Stomach smooth muscle (tissue), 2 donors: ENCODE results near the gene KAT6B.

Experiments used
- H3K27ac ChIP-seq: one replicate; pipeline ENCODE4 v1.7.0; 2013; ENCODE audit warnings: mild to moderate bottlenecking, low read length, inconsistent platforms
- H3K27me3 ChIP-seq, 2 donors: one replicate each; pipeline ENCODE4 v1.7.0; 2013; ENCODE audit warnings: low read length in 2 of 2; ENCODE audit not compliant: insufficient read depth in 2 of 2, control insufficient read depth in 1 of 2
- H3K36me3 ChIP-seq, 2 donors: one replicate each; pipeline ENCODE4 v1.7.0; 2013; ENCODE audit warnings: low read length in 2 of 2; ENCODE audit not compliant: control insufficient read depth in 2 of 2, insufficient read depth in 2 of 2
- H3K4me1 ChIP-seq: one replicate; pipeline ENCODE4 v1.7.0; 2013; ENCODE audit warnings: low read length; ENCODE audit not compliant: control insufficient read depth, insufficient read depth
- H3K4me3 ChIP-seq, 2 donors: one replicate each; pipeline ENCODE4 v1.7.0; 2013; ENCODE audit warnings: low read length in 2 of 2
- H3K9ac ChIP-seq, 2 donors: one replicate each; pipeline ENCODE4 v1.7.0; 2013; ENCODE audit warnings: low read length in 2 of 2, mild to moderate bottlenecking in 1 of 2
- H3K9me3 ChIP-seq, 2 donors: one replicate each; pipeline ENCODE4 v1.7.0; 2013; ENCODE audit warnings: low read length in 2 of 2; ENCODE audit not compliant: control insufficient read depth in 2 of 2
- donor health status: healthy.
- donor health status: Pancreatic carcinoma.

KAT6B gene

GRCh38 chr10:75068523-75068922, 242.1 kb downstream of the KAT6B start:
- Histone ChIP-seq H3K27me3 (no peaks in the 10 kb centered on the region), H3K27ac (no peak overlapping the region), H3K36me3 (no peaks in the 10 kb centered on the region), H3K4me1 (peaks cover 4% of the 10 kb centered on the region), H3K4me3 (no peak overlapping the region), H3K9ac (no peak overlapping the region), H3K9me3 (no peaks in the 10 kb centered on the region)

- Histone ChIP-seq H3K27ac (no peak overlapping the region), H3K9ac (no peak overlapping the region), H3K9me3 (no peaks in the 10 kb centered on the region), H3K27me3 (no peaks in the 10 kb centered on the region), H3K36me3 (no peaks in the 10 kb centered on the region), H3K4me1 (no peaks in the 10 kb centered on the region), H3K4me3 (no peak overlapping the region)
These were observed 244.1 kb downstream of the KAT6B start for GRCh38 chr10:75070476-75070875.

DNA sequence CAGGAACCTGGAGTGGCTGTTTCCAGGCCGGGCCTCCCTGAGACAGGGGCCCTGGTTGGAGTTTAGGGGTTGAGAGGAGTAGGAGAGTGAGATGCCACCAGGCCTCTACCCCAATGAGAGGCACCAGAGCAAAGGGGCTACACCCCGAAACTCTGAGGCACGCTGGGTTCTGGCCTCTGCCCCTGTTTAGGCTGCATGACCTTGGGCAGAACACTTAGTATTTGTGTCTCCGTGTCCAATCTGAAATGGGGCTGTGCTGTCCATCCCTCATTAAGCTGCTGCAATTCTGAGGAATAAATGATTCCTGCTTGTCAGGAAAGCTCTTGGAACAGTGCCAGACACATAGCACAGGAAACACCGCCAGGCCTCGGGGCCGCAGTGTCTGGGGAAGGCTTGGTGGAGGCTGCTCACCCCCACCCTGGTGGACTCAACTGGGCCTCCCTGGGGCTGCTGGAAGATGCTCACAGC, 244.6 kb downstream of the KAT6B start:
- no peak overlapping the region for H3K27ac ChIP-seq
- no peaks in the 10 kb centered on the region for H3K27me3 ChIP-seq
- H3K4me1 ChIP-seq: no peaks in the 10 kb centered on the region
- no peak overlapping the region for H3K4me3 ChIP-seq
- no peaks in the 10 kb centered on the region for H3K36me3 ChIP-seq
- H3K9me3 ChIP-seq: no peaks in the 10 kb centered on the region
- H3K9ac ChIP-seq: no peak overlapping the region

DNA sequence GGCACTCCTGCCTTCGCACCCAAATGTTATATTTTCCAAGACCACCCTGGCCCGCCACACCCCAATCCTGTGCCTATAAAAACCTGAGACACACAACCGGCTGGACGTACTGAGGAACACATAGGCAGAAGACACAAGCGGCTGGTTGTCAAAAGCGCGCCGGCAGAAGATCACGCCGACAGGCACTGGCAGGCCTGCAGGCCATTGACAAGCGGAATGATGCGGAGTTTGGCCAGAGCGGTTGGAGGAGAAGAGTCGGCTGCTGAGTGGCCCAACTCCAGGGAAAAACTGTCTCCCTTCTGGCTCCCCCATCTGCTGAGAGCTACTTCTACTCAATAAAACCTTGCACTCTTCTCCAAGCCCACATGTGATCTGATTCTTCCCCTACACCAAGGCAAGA, 245.4 kb downstream of the KAT6B start:
- H3K9ac ChIP-seq: no peak overlapping the region
- no peak overlapping the region for H3K27ac ChIP-seq
- no peaks in the 10 kb centered on the region for H3K4me1 ChIP-seq
- H3K9me3 ChIP-seq: no peaks in the 10 kb centered on the region
- no peaks in the 10 kb centered on the region for H3K36me3 ChIP-seq
- H3K4me3 ChIP-seq: no peak overlapping the region
- H3K27me3 ChIP-seq: no peaks in the 10 kb centered on the region

DNA sequence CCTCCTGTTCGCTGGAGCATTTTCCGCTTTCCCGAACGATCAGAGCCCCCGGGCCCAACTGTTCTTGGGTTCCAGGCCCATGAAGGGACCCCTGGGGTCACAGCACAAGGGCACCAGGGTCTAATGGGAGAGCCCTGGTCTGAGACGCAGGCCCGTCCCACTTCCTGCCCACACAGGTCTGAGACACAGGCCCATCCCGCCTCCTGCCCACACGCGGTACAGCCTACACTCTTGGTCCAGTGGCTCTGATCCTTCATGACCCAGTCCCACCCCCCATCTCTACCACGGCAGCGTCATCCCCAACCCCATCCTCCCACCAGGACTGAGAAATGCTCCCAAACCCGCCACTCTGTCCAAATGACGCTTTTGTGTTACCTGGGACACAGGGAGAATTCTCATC, 246.3 kb downstream of the KAT6B start:
- H3K9me3 ChIP-seq: no peaks in the 10 kb centered on the region
- no peak overlapping the region for H3K27ac ChIP-seq
- H3K4me1 ChIP-seq: no peaks in the 10 kb centered on the region
- no peaks in the 10 kb centered on the region for H3K36me3 ChIP-seq
- no peaks in the 10 kb centered on the region for H3K27me3 ChIP-seq
- no peak overlapping the region for H3K9ac ChIP-seq
- no peak overlapping the region for H3K4me3 ChIP-seq

DNA sequence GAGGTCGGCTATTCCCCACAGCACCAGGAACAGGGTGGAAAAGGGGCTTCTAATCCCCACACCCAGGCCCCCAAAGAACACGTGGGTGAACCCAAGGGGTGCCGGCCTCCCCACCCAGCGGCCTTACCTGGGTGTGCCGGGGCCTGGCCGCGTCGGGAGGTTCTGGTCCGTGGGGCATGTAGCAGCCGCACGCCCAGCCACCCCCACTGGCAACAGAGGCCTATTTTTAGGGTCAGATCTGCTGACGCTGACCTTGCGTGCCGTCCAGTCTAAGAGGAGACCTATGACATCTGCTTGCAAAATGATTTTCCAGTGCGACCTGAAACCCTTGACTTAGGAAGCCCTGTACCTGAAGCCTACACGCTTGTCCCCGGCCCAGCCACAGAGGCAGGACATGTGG, 247.0 kb downstream of the KAT6B start:
- Histone ChIP-seq H3K4me1 (no peaks in the 10 kb centered on the region), H3K27ac (no peak overlapping the region), H3K9ac (no peak overlapping the region), H3K27me3 (no peaks in the 10 kb centered on the region), H3K36me3 (no peaks in the 10 kb centered on the region), H3K9me3 (no peaks in the 10 kb centered on the region), H3K4me3 (no peak overlapping the region)

DNA sequence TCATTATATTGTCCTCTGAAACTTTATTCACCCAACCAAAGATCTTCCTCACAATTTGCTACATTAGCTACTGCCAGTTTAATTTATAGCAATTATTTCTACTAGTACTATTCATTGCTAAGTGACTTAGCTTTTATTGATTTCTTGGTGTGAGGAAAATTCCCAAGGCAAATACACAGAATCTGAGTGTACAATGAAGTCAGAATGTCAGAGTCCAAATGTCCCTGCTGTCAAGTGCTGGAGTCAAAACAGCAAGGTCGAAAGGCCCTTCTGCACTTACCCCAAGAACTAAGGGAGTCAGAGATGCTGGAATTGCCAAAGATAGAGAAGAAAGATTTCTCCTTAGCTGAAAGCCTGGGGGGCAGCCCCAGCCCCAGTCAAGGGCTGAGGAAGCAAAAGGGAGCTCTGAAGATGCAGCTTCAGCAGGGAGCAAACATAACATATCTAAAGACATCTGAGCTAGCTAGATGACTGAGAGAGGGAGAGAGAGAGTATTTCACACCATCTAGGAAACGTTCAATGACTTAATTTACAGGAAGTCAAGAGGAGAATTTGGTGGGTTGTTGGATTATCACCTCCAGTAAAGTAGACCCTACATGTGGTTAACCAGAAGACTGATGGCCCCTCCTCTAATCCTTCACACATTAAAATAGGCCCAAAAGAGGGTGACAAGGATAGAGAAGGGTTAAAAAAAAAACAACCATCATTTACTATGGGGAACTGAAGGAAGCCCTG, 248.5 kb downstream of the KAT6B start:
- Histone ChIP-seq H3K36me3 (no peaks in the 10 kb centered on the region), H3K9me3 (no peaks in the 10 kb centered on the region), H3K9ac (no peak overlapping the region), H3K27me3 (no peaks in the 10 kb centered on the region), H3K27ac (no peak overlapping the region), H3K4me3 (no peak overlapping the region), H3K4me1 (no peaks in the 10 kb centered on the region)

GRCh38 chr10:75076348-75076747, 249.9 kb downstream of the KAT6B start:
- Histone ChIP-seq H3K4me1 (no peaks in the 10 kb centered on the region), H3K9ac (no peak overlapping the region), H3K36me3 (no peaks in the 10 kb centered on the region), H3K9me3 (peaks cover 1 to 2% of the 10 kb centered on the region in 2 donors), H3K27ac (no peak overlapping the region), H3K4me3 (no peak overlapping the region), H3K27me3 (no peaks in the 10 kb centered on the region)

- peaks cover 5 to 9% of the 10 kb centered on the region in 2 donors for H3K9me3 ChIP-seq
- no peaks in the 10 kb centered on the region for H3K4me1 ChIP-seq
- H3K27ac ChIP-seq: no peak overlapping the region
- H3K27me3 ChIP-seq: no peaks in the 10 kb centered on the region
- no peak overlapping the region for H3K9ac ChIP-seq
- no peaks in the 10 kb centered on the region for H3K36me3 ChIP-seq
- H3K4me3 ChIP-seq: no peak overlapping the region
These were observed 253.2 kb downstream of the KAT6B start for GRCh38 chr10:75079436-75080083.

DNA sequence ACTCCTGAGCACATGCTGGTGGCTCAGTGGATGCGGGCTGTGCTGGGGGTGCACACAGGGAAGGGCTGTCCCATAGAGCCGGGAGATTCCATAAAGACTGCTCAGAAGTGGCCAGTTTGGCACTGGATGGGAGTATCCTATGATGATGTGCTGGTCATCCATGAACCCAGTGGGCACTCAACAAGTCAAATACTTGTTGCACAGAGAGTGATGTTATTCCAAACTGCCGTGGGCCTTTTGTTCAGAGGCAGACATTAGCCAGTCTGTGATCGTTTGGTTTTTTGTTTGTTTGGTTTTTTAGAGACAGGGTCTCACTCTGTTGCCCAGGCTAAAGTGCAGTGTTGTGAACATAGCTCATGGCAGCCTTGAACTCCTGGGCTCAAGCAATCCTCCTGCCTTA, 254.2 kb downstream of the KAT6B start:
- Histone ChIP-seq H3K27ac (no peak overlapping the region), H3K9ac (no peak overlapping the region), H3K9me3 (peaks cover 5 to 9% of the 10 kb centered on the region in 2 donors), H3K27me3 (no peaks in the 10 kb centered on the region), H3K4me1 (no peaks in the 10 kb centered on the region), H3K4me3 (no peak overlapping the region), H3K36me3 (no peaks in the 10 kb centered on the region)

- no peak overlapping the region for H3K9ac ChIP-seq
These were observed 255.0 kb downstream of the KAT6B start for GRCh38 chr10:75081379-75081778.

More at GRCh38 chr10:75081379-75081778, 255.0 kb downstream of the KAT6B start:
- Histone ChIP-seq H3K27me3 (no peaks in the 10 kb centered on the region), H3K36me3 (no peaks in the 10 kb centered on the region), H3K9me3 (peaks cover 5 to 9% of the 10 kb centered on the region in 2 donors), H3K4me3 (no peak overlapping the region), H3K4me1 (no peaks in the 10 kb centered on the region), H3K27ac (no peak overlapping the region)
